HFFc6 (cell line): ENCODE data around the gene SUFU. TPM values are rescaled to one million over a fixed set of nuclear protein-coding genes. Genes with fewer than 3 reads are reported as not detected.

Experiments
- DNase-seq: peaks from one replicate; pipeline ENCODE4 v3.0.0-alpha.2; 2018
- H3K27ac Mint-ChIP-seq: 2 replicates; pipeline ENCODE4 v1.8.0; 2020; ENCODE audit warnings: mild to moderate bottlenecking, mixed read lengths
- H3K27me3 Mint-ChIP-seq: 2 replicates; pipeline ENCODE4 v1.8.0; 2021; ENCODE audit warnings: mild to moderate bottlenecking, moderate library complexity, mixed read lengths; ENCODE audit not compliant: insufficient read depth
- H3K36me3 Mint-ChIP-seq: 2 replicates; pipeline ENCODE4 v1.8.0; 2021; ENCODE audit warnings: low read depth, mixed read lengths
- H3K4me1 Mint-ChIP-seq: 2 replicates; pipeline ENCODE4 v1.8.0; 2020; ENCODE audit warnings: low read depth, mixed read lengths
- H3K4me3 Mint-ChIP-seq: 2 replicates; pipeline ENCODE4 v1.8.0; 2020; ENCODE audit warnings: mild to moderate bottlenecking, moderate library complexity, mixed read lengths
- H3K9me3 Mint-ChIP-seq: 2 replicates; pipeline ENCODE4 v1.8.0; 2020; ENCODE audit warnings: mild to moderate bottlenecking, mixed read lengths
- total RNA-seq, 6 experiments: library from RNA; stranded (reverse); fragmentation: NEBNext Ultra II Directional; extraction: Animal tissue kit (Norgen Biotek cat#: 25700); gene quantifications; 2 replicates in 1 of 6; 3 replicates in 5 of 6; pipeline ENCODE4 v1.2.3, GENCODE V29; 2021
- TF ChIP-seq, protein P1 (sequence below): fragments of 200-600 bp; sonication (generic); IDR thresholded peaks from 2 replicates; pipeline ENCODE4 v1.5.0; 2021; ENCODE audit warnings: antibody characterized with exemption, mild to moderate bottlenecking

Gene SUFU
- total RNA-seq, 6 experiments from 2014 or later: 12.8 to 16.8 (median 15.2) TPM

DNA sequence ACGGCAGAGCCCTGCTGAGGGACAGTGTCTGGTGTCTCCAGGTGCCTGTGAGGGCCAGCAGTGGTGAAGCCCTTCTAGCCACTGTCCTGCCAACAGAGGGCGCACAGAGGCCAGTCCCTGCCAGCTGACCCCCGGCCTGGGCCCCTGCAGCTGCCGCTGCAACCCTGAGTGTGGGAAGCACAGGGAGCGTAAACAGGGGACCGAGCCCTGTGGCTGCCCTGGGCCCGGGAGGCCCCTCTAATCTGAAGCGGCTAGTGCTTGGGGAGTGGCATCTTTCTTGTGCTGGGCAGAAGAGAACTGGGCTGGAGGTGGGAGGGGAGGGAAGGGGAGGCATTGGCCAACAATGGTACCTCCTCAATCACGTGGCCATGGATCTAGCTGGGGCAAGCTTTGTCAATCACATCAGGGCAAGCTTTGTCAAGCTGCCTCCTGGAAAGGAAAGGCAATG, 175.1 kb downstream of the SUFU start:
- H3K4me3 Mint-ChIP-seq: no peak overlapping the region
- H3K36me3 Mint-ChIP-seq: no peaks in the 10 kb centered on the region

DNA sequence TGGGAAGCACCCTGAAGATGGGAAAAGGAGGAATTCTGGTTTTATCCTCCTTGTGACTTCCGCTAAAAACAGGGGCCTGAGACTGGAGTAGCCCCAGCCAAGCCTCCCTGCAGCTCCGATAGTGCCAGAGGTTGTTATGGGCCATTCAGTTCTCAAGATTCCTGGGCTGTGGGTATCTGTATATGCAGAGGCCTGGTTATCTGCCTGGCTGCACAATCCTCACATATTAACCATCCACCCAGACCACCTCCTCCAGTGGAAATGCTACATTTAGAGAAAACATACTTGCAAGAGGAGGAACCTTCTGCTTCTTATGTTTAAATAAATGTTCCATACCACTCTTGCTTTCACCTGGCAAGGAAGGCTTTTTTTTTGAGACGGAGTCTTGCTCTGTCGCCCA, 175.8 kb downstream of the SUFU start:
- no peaks in the 10 kb centered on the region for H3K9me3 Mint-ChIP-seq
- TF ChIP-seq, protein P1, sequence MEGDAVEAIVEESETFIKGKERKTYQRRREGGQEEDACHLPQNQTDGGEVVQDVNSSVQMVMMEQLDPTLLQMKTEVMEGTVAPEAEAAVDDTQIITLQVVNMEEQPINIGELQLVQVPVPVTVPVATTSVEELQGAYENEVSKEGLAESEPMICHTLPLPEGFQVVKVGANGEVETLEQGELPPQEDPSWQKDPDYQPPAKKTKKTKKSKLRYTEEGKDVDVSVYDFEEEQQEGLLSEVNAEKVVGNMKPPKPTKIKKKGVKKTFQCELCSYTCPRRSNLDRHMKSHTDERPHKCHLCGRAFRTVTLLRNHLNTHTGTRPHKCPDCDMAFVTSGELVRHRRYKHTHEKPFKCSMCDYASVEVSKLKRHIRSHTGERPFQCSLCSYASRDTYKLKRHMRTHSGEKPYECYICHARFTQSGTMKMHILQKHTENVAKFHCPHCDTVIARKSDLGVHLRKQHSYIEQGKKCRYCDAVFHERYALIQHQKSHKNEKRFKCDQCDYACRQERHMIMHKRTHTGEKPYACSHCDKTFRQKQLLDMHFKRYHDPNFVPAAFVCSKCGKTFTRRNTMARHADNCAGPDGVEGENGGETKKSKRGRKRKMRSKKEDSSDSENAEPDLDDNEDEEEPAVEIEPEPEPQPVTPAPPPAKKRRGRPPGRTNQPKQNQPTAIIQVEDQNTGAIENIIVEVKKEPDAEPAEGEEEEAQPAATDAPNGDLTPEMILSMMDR: no peak
- peaks cover 47% of the 10 kb centered on the region for H3K4me1 Mint-ChIP-seq
- peaks cover 2% of the 10 kb centered on the region; the same call in 1 of the 2 replicates for H3K27me3 Mint-ChIP-seq
- DNase-seq: no peak
- H3K4me3 Mint-ChIP-seq: no peak overlapping the region
- no peaks in the 10 kb centered on the region for H3K36me3 Mint-ChIP-seq
- no peak overlapping the region for H3K27ac Mint-ChIP-seq

More for the DNA sequence above, 175.1 kb downstream of the SUFU start:
- TF ChIP-seq, protein P1: peak; percentile 85
- Mint-ChIP-seq H3K9me3 (no peaks in the 10 kb centered on the region), H3K27ac (no peak overlapping the region), H3K4me1 (peaks cover 54% of the 10 kb centered on the region), H3K27me3 (peaks cover 2% of the 10 kb centered on the region; the same call in 1 of the 2 replicates)
- DNase-seq: peak; percentile 15

DNA sequence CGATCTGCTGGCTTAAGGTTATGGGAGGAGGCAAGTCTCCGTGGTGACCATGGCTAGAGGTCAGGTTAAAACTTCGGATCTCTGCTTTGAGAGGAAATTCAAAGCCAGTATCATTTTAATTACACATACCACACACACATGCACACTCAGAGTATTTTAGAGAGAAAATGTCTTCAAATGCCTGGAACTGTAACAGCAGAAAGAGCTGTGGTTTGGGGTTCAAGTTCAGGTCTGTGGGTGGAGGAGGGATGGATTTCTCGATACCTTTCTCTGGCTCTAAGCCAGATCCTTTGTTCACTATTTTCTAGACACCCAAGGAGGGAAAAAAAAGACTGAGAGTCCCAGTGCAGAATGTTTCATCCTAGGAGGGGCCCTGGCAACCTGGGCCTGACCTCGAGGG, 177.9 kb downstream of the SUFU start:
- Mint-ChIP-seq H3K27me3 (no peaks in the 10 kb centered on the region; the same call in 1 of the 2 replicates), H3K4me1 (peaks cover 26% of the 10 kb centered on the region), H3K4me3 (no peak overlapping the region), H3K9me3 (no peaks in the 10 kb centered on the region), H3K36me3 (peaks cover 8% of the 10 kb centered on the region; the same call in 1 of the 2 replicates), H3K27ac (no peak overlapping the region)
- no peak for DNase-seq
- TF ChIP-seq, protein P1: no peak

DNA sequence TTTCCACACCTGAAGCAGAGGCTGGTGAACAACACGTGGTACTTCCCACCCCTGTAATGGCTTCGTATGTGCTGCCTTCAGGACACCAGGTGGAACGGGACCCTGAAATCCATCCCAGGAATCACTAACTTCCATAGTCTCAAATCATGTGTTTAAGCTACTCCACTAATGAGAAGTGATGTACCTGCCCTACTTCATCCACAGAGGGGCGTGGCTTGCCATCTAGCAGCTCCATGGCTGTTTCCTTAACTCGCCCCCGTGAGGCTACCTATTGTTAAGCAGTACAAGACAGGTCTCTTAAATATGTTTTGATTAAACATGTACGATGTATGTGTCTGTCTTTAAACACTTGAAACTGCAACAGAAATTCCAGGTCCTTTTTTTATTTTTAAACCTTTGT, 178.6 kb downstream of the SUFU start:
- H3K4me1 Mint-ChIP-seq: peaks cover 18% of the 10 kb centered on the region
- peaks cover 8% of the 10 kb centered on the region; the same call in 1 of the 2 replicates for H3K36me3 Mint-ChIP-seq
- no peak for DNase-seq
- H3K9me3 Mint-ChIP-seq: no peaks in the 10 kb centered on the region
- no peak overlapping the region for H3K27ac Mint-ChIP-seq
- TF ChIP-seq, protein P1: no peak
- H3K4me3 Mint-ChIP-seq: no peak overlapping the region
- H3K27me3 Mint-ChIP-seq: no peaks in the 10 kb centered on the region; the same call in 1 of the 2 replicates

DNA sequence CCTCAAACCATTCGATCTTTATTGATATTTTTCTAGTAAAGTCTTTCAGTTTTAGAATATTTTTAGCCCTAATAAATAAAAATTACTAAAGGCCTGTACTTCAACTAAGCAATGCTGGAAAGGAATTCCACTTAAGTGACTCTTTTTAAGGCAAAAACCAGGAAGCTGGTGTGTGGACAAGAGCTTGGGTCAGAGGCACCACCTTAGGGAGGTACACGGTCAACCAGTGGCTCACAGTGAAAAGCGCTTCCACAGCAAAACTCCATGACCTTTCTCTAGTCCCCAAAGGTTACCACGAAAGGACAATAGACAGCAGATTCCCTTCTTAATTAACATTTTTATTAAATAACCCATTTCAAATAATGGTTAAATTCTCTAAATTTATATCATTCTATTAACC, 179.2 kb downstream of the SUFU start:
- no peak overlapping the region; the same call in 1 of the 2 replicates for H3K27ac Mint-ChIP-seq
- no peaks in the 10 kb centered on the region; the same call in 1 of the 2 replicates for H3K27me3 Mint-ChIP-seq
- no peak for DNase-seq
- H3K36me3 Mint-ChIP-seq: peaks cover 8% of the 10 kb centered on the region; the same call in 1 of the 2 replicates
- H3K4me3 Mint-ChIP-seq: no peak overlapping the region
- peaks cover 13% of the 10 kb centered on the region for H3K4me1 Mint-ChIP-seq
- no peaks in the 10 kb centered on the region for H3K9me3 Mint-ChIP-seq
- TF ChIP-seq, protein P1: no peak

Other genes with a start within 250 kb of the SUFU start
- gene NFKB2, start 108.3 kb upstream of the SUFU start, total RNA-seq: 10 to 100 TPM; 23.1 to 27.4 (median 26.1) TPM
- 1 to 10 TPM in 2 of 6 experiments, under 1 TPM in 4; 0.37 to 1.4 (median 0.69) TPM for gene PSD, start 85.2 kb upstream of the SUFU start, total RNA-seq
- 10 to 100 TPM in 4 of 6 experiments, 1 to 10 TPM in 2; 9.2 to 13.2 (median 11.5) TPM for gene FBXL15, start 83.1 kb upstream of the SUFU start, total RNA-seq
- gene CUEDC2, start 71.4 kb upstream of the SUFU start, total RNA-seq: 10 to 100 TPM; 62.6 to 75.9 (median 72.5) TPM
- under 1 TPM in 1 of 6 experiments, not detected in 5; 0.12 TPM for gene C10orf95, start 52.4 kb upstream of the SUFU start, total RNA-seq
- 100 to 1,000 TPM; 125 to 175 (median 152) TPM for gene ACTR1A, start 1.3 kb upstream of the SUFU start, total RNA-seq
- gene TRIM8, start 140.5 kb downstream of the SUFU start, total RNA-seq: 100 to 1,000 TPM; 123 to 148 (median 135) TPM
- 10 to 100 TPM; 13.2 to 18.4 (median 16.8) TPM for gene ARL3, start 210.4 kb downstream of the SUFU start, total RNA-seq
- 1 to 10 TPM; 2.2 to 4.4 (median 3.5) TPM for gene SFXN2, start 210.7 kb downstream of the SUFU start, total RNA-seq
- 10 to 100 TPM; 34.9 to 40.7 (median 38.6) TPM for gene WBP1L, start 240.0 kb downstream of the SUFU start, total RNA-seq